ENCODE measurements around the gene ISG20L2. TPM values are rescaled to one million over a fixed set of nuclear protein-coding genes. Genes with fewer than 3 reads are reported as not detected.

Gene ISG20L2
- total RNA-seq, 2 donors from 2014 or later, result 13.6 to 18.0 TPM

- peaks cover 44% of the 10 kb centered on the region for H3K36me3 ChIP-seq
- DNase-seq (ENCODE audit: low spot score), result peak; percentile 99
- no peaks in the 10 kb centered on the region for H3K27me3 ChIP-seq
- H3K27ac ChIP-seq, result peak within 1 kb of the TSS; percentile 78 to 83
- no peak for TF ChIP-seq CTCF (IDR thresholded peaks at IDR 0.05)
- H3K4me3 ChIP-seq, result peak within 1 kb of the TSS; percentile 70 to 81
- peaks cover 0 to 37% of the 10 kb centered on the region in 2 donors for H3K4me1 ChIP-seq
- no peaks in the 10 kb centered on the region for H3K9me3 ChIP-seq
Observed at GRCh38 chr1:156740741-156741480, 12.3 kb upstream of the ISG20L2 start, which contains the start of gene MRPL24. Gene MRPL24 (minus strand): TSS chr1:156741088. CDS start chr1:156738704, 2,384 bp downstream.

- Histone ChIP-seq H3K36me3 (peaks cover 44% of the 10 kb centered on the region), H3K4me3 (peak overlapping the region; percentile 70 to 81)
Observed at GRCh38 chr1:156740237-156740740, 11.7 kb upstream of the ISG20L2 start.

GRCh38 chr1:156738916-156739315 lies 10.3 kb upstream of the ISG20L2 start:
- Histone ChIP-seq H3K4me3 (no peak overlapping the region), H3K36me3 (peaks cover 35% of the 10 kb centered on the region), H3K9me3 (no peaks in the 10 kb centered on the region), H3K27me3 (no peaks in the 10 kb centered on the region), H3K4me1 (peaks cover 0 to 17% of the 10 kb centered on the region in 2 donors), H3K27ac (no peak overlapping the region)
- DNase-seq (ENCODE audit: low spot score), result no peak
- TF ChIP-seq CTCF (IDR thresholded peaks at IDR 0.05), result no peak

More at GRCh38 chr1:156740237-156740740, 11.7 kb upstream of the ISG20L2 start:
- Histone ChIP-seq H3K27me3 (no peaks in the 10 kb centered on the region), H3K27ac (peak overlapping the region; percentile 78 to 83), H3K4me1 (peaks cover 0 to 31% of the 10 kb centered on the region in 2 donors), H3K9me3 (no peaks in the 10 kb centered on the region)
- no peak for TF ChIP-seq CTCF (IDR thresholded peaks at IDR 0.05)
- no peak for DNase-seq (ENCODE audit: low spot score)

GRCh38 chr1:156738407-156738806 lies 9.8 kb upstream of the ISG20L2 start:
- no peak for DNase-seq (ENCODE audit: low spot score)
- Histone ChIP-seq H3K4me1 (peaks cover 0 to 16% of the 10 kb centered on the region in 2 donors), H3K27ac (no peak overlapping the region), H3K4me3 (no peak overlapping the region), H3K36me3 (peaks cover 34% of the 10 kb centered on the region), H3K9me3 (no peaks in the 10 kb centered on the region), H3K27me3 (no peaks in the 10 kb centered on the region)
- TF ChIP-seq CTCF (IDR thresholded peaks at IDR 0.05), result no peak

- DNase-seq (ENCODE audit: low spot score), result no peak
- peaks cover 19% of the 10 kb centered on the region for H3K36me3 ChIP-seq
- no peak overlapping the region for H3K27ac ChIP-seq
- no peak for TF ChIP-seq CTCF (IDR thresholded peaks at IDR 0.05)
- H3K27me3 ChIP-seq, result no peaks in the 10 kb centered on the region
- no peaks in the 10 kb centered on the region for H3K9me3 ChIP-seq
- peaks cover 0 to 6% of the 10 kb centered on the region in 2 donors for H3K4me1 ChIP-seq
- no peak overlapping the region for H3K4me3 ChIP-seq
Observed at GRCh38 chr1:156733989-156734584, 5.5 kb upstream of the ISG20L2 start.

Measured in right atrium auricular region (tissue), 2 donors.